ENCODE data around the gene FAM227B.

FAM227B gene

DNA sequence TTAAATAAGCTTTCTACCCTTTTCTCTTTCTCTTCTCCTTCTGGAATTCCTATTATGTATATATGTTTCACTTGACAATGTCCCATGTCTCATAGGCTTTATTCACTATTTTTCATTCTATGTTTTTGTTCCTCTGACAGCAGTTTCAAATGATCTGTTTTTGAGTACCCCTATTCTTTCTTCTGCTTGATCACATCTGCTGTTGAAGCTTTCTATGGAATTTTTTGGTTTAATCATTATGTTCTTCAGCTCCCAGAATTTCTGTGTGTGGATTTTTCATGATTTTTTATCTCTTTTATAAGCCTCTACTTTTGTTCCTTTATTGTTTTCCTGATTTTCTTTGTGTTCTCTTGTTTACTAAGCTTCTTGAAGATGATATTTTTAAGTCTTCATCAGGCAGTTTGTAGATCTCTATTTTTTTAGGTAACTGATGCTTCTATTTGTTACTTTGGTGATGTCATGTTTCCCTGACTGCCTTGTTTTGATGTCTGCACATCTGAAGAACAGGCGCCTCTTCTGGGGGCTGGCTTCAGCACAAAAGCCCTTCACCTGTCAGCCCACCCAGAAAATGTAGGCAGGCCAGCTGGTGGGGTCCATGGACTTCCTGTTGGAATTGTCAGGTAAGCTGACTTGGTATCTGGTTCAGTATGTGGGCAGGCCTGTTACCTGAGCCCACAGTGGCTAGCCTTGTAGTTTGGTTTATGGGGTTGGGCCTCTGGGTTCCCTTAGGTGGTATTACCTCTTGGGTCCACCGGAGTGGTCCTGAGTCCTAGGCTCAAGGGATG is 15.8 kb downstream of the FAM227B start:
- no peak for TF ChIP-seq TCF12 (IDR thresholded peaks at IDR 0.05; ENCODE audit: low read depth)
- TF ChIP-seq, protein P1, sequence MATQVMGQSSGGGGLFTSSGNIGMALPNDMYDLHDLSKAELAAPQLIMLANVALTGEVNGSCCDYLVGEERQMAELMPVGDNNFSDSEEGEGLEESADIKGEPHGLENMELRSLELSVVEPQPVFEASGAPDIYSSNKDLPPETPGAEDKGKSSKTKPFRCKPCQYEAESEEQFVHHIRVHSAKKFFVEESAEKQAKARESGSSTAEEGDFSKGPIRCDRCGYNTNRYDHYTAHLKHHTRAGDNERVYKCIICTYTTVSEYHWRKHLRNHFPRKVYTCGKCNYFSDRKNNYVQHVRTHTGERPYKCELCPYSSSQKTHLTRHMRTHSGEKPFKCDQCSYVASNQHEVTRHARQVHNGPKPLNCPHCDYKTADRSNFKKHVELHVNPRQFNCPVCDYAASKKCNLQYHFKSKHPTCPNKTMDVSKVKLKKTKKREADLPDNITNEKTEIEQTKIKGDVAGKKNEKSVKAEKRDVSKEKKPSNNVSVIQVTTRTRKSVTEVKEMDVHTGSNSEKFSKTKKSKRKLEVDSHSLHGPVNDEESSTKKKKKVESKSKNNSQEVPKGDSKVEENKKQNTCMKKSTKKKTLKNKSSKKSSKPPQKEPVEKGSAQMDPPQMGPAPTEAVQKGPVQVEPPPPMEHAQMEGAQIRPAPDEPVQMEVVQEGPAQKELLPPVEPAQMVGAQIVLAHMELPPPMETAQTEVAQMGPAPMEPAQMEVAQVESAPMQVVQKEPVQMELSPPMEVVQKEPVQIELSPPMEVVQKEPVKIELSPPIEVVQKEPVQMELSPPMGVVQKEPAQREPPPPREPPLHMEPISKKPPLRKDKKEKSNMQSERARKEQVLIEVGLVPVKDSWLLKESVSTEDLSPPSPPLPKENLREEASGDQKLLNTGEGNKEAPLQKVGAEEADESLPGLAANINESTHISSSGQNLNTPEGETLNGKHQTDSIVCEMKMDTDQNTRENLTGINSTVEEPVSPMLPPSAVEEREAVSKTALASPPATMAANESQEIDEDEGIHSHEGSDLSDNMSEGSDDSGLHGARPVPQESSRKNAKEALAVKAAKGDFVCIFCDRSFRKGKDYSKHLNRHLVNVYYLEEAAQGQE (IDR thresholded peaks at IDR 0.05; ENCODE audit: low read depth) = no peak
- no peak for TF ChIP-seq MAX (IDR thresholded peaks at IDR 0.05)

GRCh38 chr15:49589030-49589429 is 31.6 kb downstream of the FAM227B start:
- TF ChIP-seq FOXM1 (IDR thresholded peaks at IDR 0.05; ENCODE audit: borderline replicate concordance, low read depth) = no peak
- TF ChIP-seq EP300 (IDR thresholded peaks at IDR 0.05; ENCODE audit: borderline replicate concordance) = no peak
- no peak for TF ChIP-seq TEAD4 (IDR thresholded peaks at IDR 0.05)
- no peak for TF ChIP-seq TCF12 (IDR thresholded peaks at IDR 0.05; ENCODE audit: low read depth)
- TF ChIP-seq YY1 (IDR thresholded peaks at IDR 0.05; ENCODE audit: low read depth) = no peak
- no peak for TF ChIP-seq CREB1 (IDR thresholded peaks at IDR 0.05; ENCODE audit: low read depth)
- TF ChIP-seq, protein P1 (IDR thresholded peaks at IDR 0.05; ENCODE audit: low read depth) = no peak
- no peak for TF ChIP-seq ZBTB7A (IDR thresholded peaks at IDR 0.05; ENCODE audit: low read depth)
- no peak for TF ChIP-seq CEBPB (IDR thresholded peaks at IDR 0.05)

GRCh38 chr15:49573421-49573820 is 47.2 kb downstream of the FAM227B start:
- TF ChIP-seq CEBPB (IDR thresholded peaks at IDR 0.05) = no peak
- no peak for TF ChIP-seq EGR1 (IDR thresholded peaks at IDR 0.05)
- TF ChIP-seq, protein P1 (IDR thresholded peaks at IDR 0.05; ENCODE audit: low read depth) = no peak
- TF ChIP-seq EP300 (IDR thresholded peaks at IDR 0.05; ENCODE audit: borderline replicate concordance) = no peak
- no peak for TF ChIP-seq MAX (IDR thresholded peaks at IDR 0.05)
- no peak for TF ChIP-seq TCF12 (IDR thresholded peaks at IDR 0.05; ENCODE audit: low read depth)
- no peak for TF ChIP-seq CREB1 (IDR thresholded peaks at IDR 0.05; ENCODE audit: low read depth)

DNA sequence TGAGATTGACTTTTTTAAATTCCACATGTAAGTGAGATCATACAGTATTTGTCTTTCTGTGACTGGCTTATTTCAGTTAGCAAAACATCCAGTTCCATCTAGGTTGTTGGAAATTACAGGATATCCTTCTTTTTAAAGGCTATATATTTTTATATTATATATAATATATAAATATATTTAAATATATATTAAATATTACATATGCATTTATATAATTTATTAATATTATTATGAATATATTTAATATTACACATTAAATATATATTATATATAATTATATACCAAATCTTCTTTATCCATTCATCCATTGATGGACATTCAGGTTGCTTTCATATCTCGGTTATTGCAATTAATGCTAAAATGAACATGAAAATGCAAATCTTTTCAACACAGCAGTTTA is 49.9 kb downstream of the FAM227B start:
- TF ChIP-seq TCF12 (IDR thresholded peaks at IDR 0.05; ENCODE audit: low read depth) (no peak), CREB1 (IDR thresholded peaks at IDR 0.05; ENCODE audit: low read depth) (no peak), TEAD4 (IDR thresholded peaks at IDR 0.05) (no peak), CEBPB (IDR thresholded peaks at IDR 0.05) (no peak), EGR1 (IDR thresholded peaks at IDR 0.05) (no peak), MAX (IDR thresholded peaks at IDR 0.05) (no peak), EP300 (IDR thresholded peaks at IDR 0.05; ENCODE audit: borderline replicate concordance) (no peak), ZBTB7A (IDR thresholded peaks at IDR 0.05; ENCODE audit: low read depth) (no peak), TAF1 (IDR thresholded peaks at IDR 0.05; ENCODE audit: low read depth) (no peak), FOXM1 (IDR thresholded peaks at IDR 0.05; ENCODE audit: borderline replicate concordance, low read depth) (no peak), NFIC (IDR thresholded peaks at IDR 0.05) (no peak), YY1 (IDR thresholded peaks at IDR 0.05; ENCODE audit: low read depth) (no peak), RAD21 (IDR thresholded peaks at IDR 0.05; ENCODE audit: low read depth) (no peak)
- TF ChIP-seq, protein P1 (IDR thresholded peaks at IDR 0.05; ENCODE audit: low read depth) = no peak
- TF ChIP-seq, protein P2, sequence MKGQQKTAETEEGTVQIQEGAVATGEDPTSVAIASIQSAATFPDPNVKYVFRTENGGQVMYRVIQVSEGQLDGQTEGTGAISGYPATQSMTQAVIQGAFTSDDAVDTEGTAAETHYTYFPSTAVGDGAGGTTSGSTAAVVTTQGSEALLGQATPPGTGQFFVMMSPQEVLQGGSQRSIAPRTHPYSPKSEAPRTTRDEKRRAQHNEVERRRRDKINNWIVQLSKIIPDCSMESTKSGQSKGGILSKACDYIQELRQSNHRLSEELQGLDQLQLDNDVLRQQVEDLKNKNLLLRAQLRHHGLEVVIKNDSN (IDR thresholded peaks at IDR 0.05) = no peak
